Measurements from ENCODE around the gene POU5F1. TPM values are rescaled to one million over a fixed set of nuclear protein-coding genes. Genes with fewer than 3 reads are reported as not detected.

POU5F1 gene
- total RNA-seq, 2 experiments from 2014 or later: 0.21 TPM; not detected in 1

- POLR2A ChIA-PET: no interaction called here
- H3K27ac Mint-ChIP-seq: no peak overlapping the region
Measured at GRCh38 chr6:31122791-31123706, 47.4 kb downstream of the POU5F1 start.

GRCh38 chr6:31121131-31121790, 49.2 kb downstream of the POU5F1 start:
- no peak overlapping the region for H3K4me3 Mint-ChIP-seq
- H3K27ac Mint-ChIP-seq: no peak overlapping the region
- H3K9me3 Mint-ChIP-seq (ENCODE audit: low read depth): no peaks in the 10 kb centered on the region
- intact Hi-C loops (cut with DNase I, micrococcal nuclease): no loop called here
- CTCF ChIA-PET: no interaction called here
- ATAC-seq (no peak), DNase-seq (no peak)
- no peaks in the 10 kb centered on the region for H3K4me1 Mint-ChIP-seq
- POLR2A ChIA-PET: no interaction called here
- peaks cover 2% of the 10 kb centered on the region for H3K27me3 Mint-ChIP-seq
- no peaks in the 10 kb centered on the region for H3K36me3 Mint-ChIP-seq (ENCODE audit: low read depth)

More at GRCh38 chr6:31122791-31123706, 47.4 kb downstream of the POU5F1 start:
- peaks cover 2% of the 10 kb centered on the region for H3K27me3 Mint-ChIP-seq
- no peaks in the 10 kb centered on the region for H3K36me3 Mint-ChIP-seq (ENCODE audit: low read depth)
- CTCF ChIA-PET: interaction anchor here (1.3 kb wide), 1 partner anchor 10 kb away, joined by 3 read pairs; no protein-coding TSS in a partner anchor
- no peak overlapping the region for H3K4me3 Mint-ChIP-seq
- ATAC-seq (no peak), DNase-seq (no peak)
- intact Hi-C loops (cut with DNase I, micrococcal nuclease): no loop called here
- peaks cover 2% of the 10 kb centered on the region for H3K4me1 Mint-ChIP-seq
- no peaks in the 10 kb centered on the region for H3K9me3 Mint-ChIP-seq (ENCODE audit: low read depth)

- ATAC-seq (no peak), DNase-seq (no peak)
- H3K27ac Mint-ChIP-seq: no peak within 1 kb of the TSS
- H3K27me3 Mint-ChIP-seq: peaks cover 2% of the 10 kb centered on the region
- H3K4me1 Mint-ChIP-seq: no peaks in the 10 kb centered on the region
- H3K9me3 Mint-ChIP-seq (ENCODE audit: low read depth): no peaks in the 10 kb centered on the region
- no peak within 1 kb of the TSS for H3K4me3 Mint-ChIP-seq
- intact Hi-C loops (cut with DNase I, micrococcal nuclease): no loop called here
- ChIA-PET CTCF (no interaction called here), POLR2A (no interaction called here)
- H3K36me3 Mint-ChIP-seq (ENCODE audit: low read depth): no peaks in the 10 kb centered on the region
Measured at GRCh38 chr6:31120151-31120915, 50.1 kb downstream of the POU5F1 start, which contains the start of gene CDSN. Gene CDSN, minus strand, starts transcription at chr6:31120446. Its CDS starts 27 bp downstream, at chr6:31120419.

GRCh38 chr6:31118178-31118577, 52.3 kb downstream of the POU5F1 start:
- no peak for DNase-seq
- POLR2A ChIA-PET: no interaction called here
- H3K27ac Mint-ChIP-seq: no peak overlapping the region
- H3K27me3 Mint-ChIP-seq: peaks cover 2% of the 10 kb centered on the region
- H3K36me3 Mint-ChIP-seq (ENCODE audit: low read depth): no peaks in the 10 kb centered on the region
- no peak overlapping the region for H3K4me3 Mint-ChIP-seq
- intact Hi-C loops (cut with DNase I, micrococcal nuclease): no loop called here
- ATAC-seq: no peak
- CTCF ChIA-PET: interaction anchor here (0.6 to 1.9 kb wide), 3 partner anchors 11 to 527 kb away, joined by 3 to 9 read pairs (median 4); no protein-coding TSS in a partner anchor
- H3K4me1 Mint-ChIP-seq: no peaks in the 10 kb centered on the region
- no peaks in the 10 kb centered on the region for H3K9me3 Mint-ChIP-seq (ENCODE audit: low read depth)

- Mint-ChIP-seq H3K4me3 (no peak overlapping the region), H3K9me3 (ENCODE audit: low read depth) (no peaks in the 10 kb centered on the region), H3K4me1 (no peaks in the 10 kb centered on the region), H3K36me3 (ENCODE audit: low read depth) (no peaks in the 10 kb centered on the region), H3K27me3 (peaks cover 2% of the 10 kb centered on the region), H3K27ac (no peak overlapping the region)
- ATAC-seq (no peak), DNase-seq (no peak)
- ChIA-PET CTCF (interaction anchor here (0.6 to 1.9 kb wide), 7 partner anchors 9 to 817 kb away, joined by 3 to 9 read pairs (median 3); no protein-coding TSS in a partner anchor), POLR2A (no interaction called here)
- intact Hi-C loops (cut with DNase I, micrococcal nuclease): no loop called here
Measured at GRCh38 chr6:31116661-31117385, 53.7 kb downstream of the POU5F1 start.

GRCh38 chr6:31115941-31116560, 54.4 kb downstream of the POU5F1 start:
- H3K27ac Mint-ChIP-seq: no peak overlapping the region
- DNase-seq: no peak
- H3K4me3 Mint-ChIP-seq: no peak overlapping the region
- ChIA-PET POLR2A (no interaction called here), CTCF (interaction anchor here (0.6 to 1.2 kb wide), 5 partner anchors 13 to 816 kb away, joined by 3 to 6 read pairs (median 4); no protein-coding TSS in a partner anchor)
- intact Hi-C loops (cut with DNase I, micrococcal nuclease): no loop called here
- ATAC-seq: no peak
- H3K4me1 Mint-ChIP-seq: no peaks in the 10 kb centered on the region
- H3K27me3 Mint-ChIP-seq: peaks cover 2% of the 10 kb centered on the region
- H3K9me3 Mint-ChIP-seq (ENCODE audit: low read depth): no peaks in the 10 kb centered on the region
- H3K36me3 Mint-ChIP-seq (ENCODE audit: low read depth): no peaks in the 10 kb centered on the region

- ChIA-PET POLR2A (no interaction called here), CTCF (interaction anchor here (1.0 to 1.2 kb wide), 3 partner anchors 12 to 574 kb away, joined by 3 to 5 read pairs (median 3); no protein-coding TSS in a partner anchor)
Measured at GRCh38 chr6:31114970-31115849, 55.3 kb downstream of the POU5F1 start.

GRCh38 chr6:31114541-31114878, 56.0 kb downstream of the POU5F1 start, which contains the start of gene PSORS1C1:
Gene PSORS1C1, plus strand, starts transcription at chr6:31114800. Its CDS starts 14,833 bp downstream, at chr6:31129633.
- no peaks in the 10 kb centered on the region for H3K36me3 Mint-ChIP-seq (ENCODE audit: low read depth)
- peaks cover 2% of the 10 kb centered on the region for H3K27me3 Mint-ChIP-seq
- ChIA-PET POLR2A (no interaction called here), CTCF (interaction anchor here (1.0 kb wide), 1 partner anchor 13 kb away, joined by 3 read pairs; no protein-coding TSS in a partner anchor)
- no peaks in the 10 kb centered on the region for H3K9me3 Mint-ChIP-seq (ENCODE audit: low read depth)
- intact Hi-C loops (cut with DNase I, micrococcal nuclease): no loop called here
- H3K4me1 Mint-ChIP-seq: no peaks in the 10 kb centered on the region
- H3K27ac Mint-ChIP-seq: no peak within 1 kb of the TSS
- DNase-seq (no peak), ATAC-seq (no peak)
- H3K4me3 Mint-ChIP-seq: no peak within 1 kb of the TSS

More at GRCh38 chr6:31114970-31115849, 55.3 kb downstream of the POU5F1 start:
- DNase-seq: no peak
- no peak overlapping the region for H3K4me3 Mint-ChIP-seq
- H3K4me1 Mint-ChIP-seq: no peaks in the 10 kb centered on the region
- H3K27me3 Mint-ChIP-seq: peaks cover 2% of the 10 kb centered on the region
- ATAC-seq: no peak
- no peaks in the 10 kb centered on the region for H3K9me3 Mint-ChIP-seq (ENCODE audit: low read depth)
- H3K27ac Mint-ChIP-seq: no peak overlapping the region
- H3K36me3 Mint-ChIP-seq (ENCODE audit: low read depth): no peaks in the 10 kb centered on the region
- intact Hi-C loops (cut with DNase I, micrococcal nuclease): no loop called here
